HL-60 (cell line): Measurements from ENCODE around the gene DNAH17.

ENCODE experiments used
- DNase-seq, 2 experiments: peaks; one replicate each; pipeline ENCODE4 v3.0.0-alpha.2; 2010 to 2020; ENCODE audit warnings: low read depth in 1 of 2, low spot score in 1 of 2
- H3K27ac ChIP-seq: fragments of 250-450 bp; sonication (Bioruptor Pico); replicated peaks from 2 replicates; pipeline ENCODE4 v1.5.1; 2020; ENCODE audit warnings: mild to moderate bottlenecking, moderate library complexity
- H3K27me3 ChIP-seq: fragments of 250-450 bp; sonication (Bioruptor Pico); 2 replicates; pipeline ENCODE4 v1.5.1; 2021; ENCODE audit warnings: mild to moderate bottlenecking, moderate library complexity; ENCODE audit not compliant: insufficient read depth, poor library complexity, severe bottlenecking
- H3K4me3 ChIP-seq: replicated peaks from 2 replicates; pipeline ENCODE4 v1.5.1; 2011; ENCODE audit warnings: mild to moderate bottlenecking, control low read depth, low read length; ENCODE audit not compliant: insufficient read depth
- GABPA ChIP-seq: IDR thresholded peaks from 2 replicates; pipeline ENCODE4 v1.6.1; 2012; ENCODE audit warnings: low read depth
- POLR2AphosphoS5 ChIP-seq: IDR thresholded peaks from 2 replicates; pipeline ENCODE4 v1.6.1; 2012; ENCODE audit warnings: low read depth
- SPI1 ChIP-seq: IDR thresholded peaks from 2 replicates; pipeline ENCODE4 v1.6.1; 2012; ENCODE audit warnings: low read depth, mild to moderate bottlenecking, borderline replicate concordance
- TF ChIP-seq, protein P1 (sequence below): IDR thresholded peaks from 2 replicates; pipeline ENCODE4 v1.6.1; 2012; ENCODE audit warnings: low read depth; ENCODE audit not compliant: insufficient replicate concordance
- TF ChIP-seq, protein P2 (sequence below): IDR thresholded peaks from one replicate; pipeline ENCODE4 v1.5.1; 2011; ENCODE audit warnings: low read length, control low read depth, inconsistent platforms; ENCODE audit not compliant: insufficient read depth

Gene DNAH17

DNA sequence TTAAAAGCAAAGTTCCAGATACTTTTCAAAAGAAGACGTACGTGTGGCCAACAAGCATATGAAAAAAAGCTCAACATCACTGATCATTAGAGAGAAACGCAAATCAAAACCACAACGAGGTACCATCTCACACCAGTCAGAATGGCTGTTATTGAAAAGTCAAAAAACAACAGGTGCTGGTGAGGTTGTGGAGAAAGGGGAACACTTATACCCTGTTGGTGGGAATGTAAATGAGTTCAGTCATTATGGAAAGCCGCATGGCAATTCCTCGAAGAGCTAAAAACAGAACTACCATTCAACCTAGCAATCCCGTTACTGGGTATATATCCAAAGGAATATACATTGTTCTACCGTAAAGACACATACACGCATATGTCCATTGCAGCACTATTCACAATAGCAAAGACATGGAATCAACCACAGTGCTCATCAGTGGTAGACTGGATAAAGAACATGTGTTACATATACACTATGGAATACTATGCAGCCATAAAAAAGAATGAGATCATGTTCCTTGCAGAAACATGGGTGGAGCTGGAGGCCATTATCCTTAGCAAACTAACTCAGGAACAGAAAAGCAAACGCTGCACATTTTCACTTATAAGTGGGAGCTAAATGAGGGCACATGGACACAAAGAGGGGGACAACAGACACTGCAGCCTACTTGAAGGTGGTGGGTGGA is 31.1 kb upstream of the DNAH17 start:
- Histone ChIP-seq H3K27ac (no peak overlapping the region), H3K4me3 (no peak overlapping the region), H3K27me3 (no peaks in the 10 kb centered on the region)
- DNase-seq = no peak
- TF ChIP-seq SPI1 = no peak
- TF ChIP-seq POLR2AphosphoS5 = no peak
- TF ChIP-seq, protein P1, sequence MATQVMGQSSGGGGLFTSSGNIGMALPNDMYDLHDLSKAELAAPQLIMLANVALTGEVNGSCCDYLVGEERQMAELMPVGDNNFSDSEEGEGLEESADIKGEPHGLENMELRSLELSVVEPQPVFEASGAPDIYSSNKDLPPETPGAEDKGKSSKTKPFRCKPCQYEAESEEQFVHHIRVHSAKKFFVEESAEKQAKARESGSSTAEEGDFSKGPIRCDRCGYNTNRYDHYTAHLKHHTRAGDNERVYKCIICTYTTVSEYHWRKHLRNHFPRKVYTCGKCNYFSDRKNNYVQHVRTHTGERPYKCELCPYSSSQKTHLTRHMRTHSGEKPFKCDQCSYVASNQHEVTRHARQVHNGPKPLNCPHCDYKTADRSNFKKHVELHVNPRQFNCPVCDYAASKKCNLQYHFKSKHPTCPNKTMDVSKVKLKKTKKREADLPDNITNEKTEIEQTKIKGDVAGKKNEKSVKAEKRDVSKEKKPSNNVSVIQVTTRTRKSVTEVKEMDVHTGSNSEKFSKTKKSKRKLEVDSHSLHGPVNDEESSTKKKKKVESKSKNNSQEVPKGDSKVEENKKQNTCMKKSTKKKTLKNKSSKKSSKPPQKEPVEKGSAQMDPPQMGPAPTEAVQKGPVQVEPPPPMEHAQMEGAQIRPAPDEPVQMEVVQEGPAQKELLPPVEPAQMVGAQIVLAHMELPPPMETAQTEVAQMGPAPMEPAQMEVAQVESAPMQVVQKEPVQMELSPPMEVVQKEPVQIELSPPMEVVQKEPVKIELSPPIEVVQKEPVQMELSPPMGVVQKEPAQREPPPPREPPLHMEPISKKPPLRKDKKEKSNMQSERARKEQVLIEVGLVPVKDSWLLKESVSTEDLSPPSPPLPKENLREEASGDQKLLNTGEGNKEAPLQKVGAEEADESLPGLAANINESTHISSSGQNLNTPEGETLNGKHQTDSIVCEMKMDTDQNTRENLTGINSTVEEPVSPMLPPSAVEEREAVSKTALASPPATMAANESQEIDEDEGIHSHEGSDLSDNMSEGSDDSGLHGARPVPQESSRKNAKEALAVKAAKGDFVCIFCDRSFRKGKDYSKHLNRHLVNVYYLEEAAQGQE = no peak
- TF ChIP-seq, protein P2, sequence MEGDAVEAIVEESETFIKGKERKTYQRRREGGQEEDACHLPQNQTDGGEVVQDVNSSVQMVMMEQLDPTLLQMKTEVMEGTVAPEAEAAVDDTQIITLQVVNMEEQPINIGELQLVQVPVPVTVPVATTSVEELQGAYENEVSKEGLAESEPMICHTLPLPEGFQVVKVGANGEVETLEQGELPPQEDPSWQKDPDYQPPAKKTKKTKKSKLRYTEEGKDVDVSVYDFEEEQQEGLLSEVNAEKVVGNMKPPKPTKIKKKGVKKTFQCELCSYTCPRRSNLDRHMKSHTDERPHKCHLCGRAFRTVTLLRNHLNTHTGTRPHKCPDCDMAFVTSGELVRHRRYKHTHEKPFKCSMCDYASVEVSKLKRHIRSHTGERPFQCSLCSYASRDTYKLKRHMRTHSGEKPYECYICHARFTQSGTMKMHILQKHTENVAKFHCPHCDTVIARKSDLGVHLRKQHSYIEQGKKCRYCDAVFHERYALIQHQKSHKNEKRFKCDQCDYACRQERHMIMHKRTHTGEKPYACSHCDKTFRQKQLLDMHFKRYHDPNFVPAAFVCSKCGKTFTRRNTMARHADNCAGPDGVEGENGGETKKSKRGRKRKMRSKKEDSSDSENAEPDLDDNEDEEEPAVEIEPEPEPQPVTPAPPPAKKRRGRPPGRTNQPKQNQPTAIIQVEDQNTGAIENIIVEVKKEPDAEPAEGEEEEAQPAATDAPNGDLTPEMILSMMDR = no peak
- no peak for TF ChIP-seq GABPA

DNA sequence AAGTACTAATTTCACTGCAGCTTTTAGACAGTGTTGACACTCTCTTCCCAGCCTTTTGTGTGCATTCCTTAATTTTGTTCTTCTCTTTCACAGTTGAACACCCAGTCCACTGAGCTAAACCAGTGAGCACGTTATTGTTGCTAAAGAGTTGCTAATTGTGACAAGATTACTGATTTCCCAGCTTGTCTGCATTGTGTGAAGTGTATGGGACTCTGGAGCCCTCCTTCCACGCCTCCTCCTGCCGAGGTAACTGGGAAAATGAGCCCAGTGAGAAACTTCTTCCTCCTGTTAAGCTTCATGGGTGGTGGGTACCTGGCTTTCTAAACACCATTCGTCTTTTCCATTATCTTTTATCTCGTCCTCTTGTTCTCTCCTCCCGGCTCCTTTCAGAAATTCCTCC is 29.8 kb upstream of the DNAH17 start:
- TF ChIP-seq, protein P1 = no peak
- TF ChIP-seq GABPA (no peak), POLR2AphosphoS5 (no peak), SPI1 (no peak)
- TF ChIP-seq, protein P2 = no peak
- no peak overlapping the region for H3K27ac ChIP-seq
- no peak overlapping the region for H3K4me3 ChIP-seq
- DNase-seq = no peak
- H3K27me3 ChIP-seq = no peaks in the 10 kb centered on the region

DNA sequence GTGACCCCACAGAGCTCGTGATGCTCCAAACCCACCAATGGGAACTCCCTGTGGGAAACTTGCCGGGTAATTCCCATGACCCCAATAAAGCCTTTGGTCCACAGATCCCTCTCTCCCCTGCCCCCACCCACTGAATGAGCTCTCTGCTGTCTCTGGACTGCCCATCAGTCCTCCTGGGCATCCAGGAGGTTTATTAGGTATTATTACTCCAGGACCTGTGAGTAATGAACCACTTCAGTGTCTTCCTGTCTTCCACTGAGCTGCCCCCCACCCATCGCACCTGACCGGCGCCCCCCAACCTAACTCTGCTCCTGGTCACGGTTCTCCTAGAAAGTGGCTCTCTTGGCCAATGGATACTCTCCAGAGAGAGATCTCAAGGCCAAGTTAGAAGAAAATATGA is 28.7 kb upstream of the DNAH17 start:
- TF ChIP-seq POLR2AphosphoS5 (no peak), SPI1 (no peak), GABPA (no peak)
- TF ChIP-seq, protein P1 = no peak
- TF ChIP-seq, protein P2 = no peak
- DNase-seq = no peak
- Histone ChIP-seq H3K27me3 (no peaks in the 10 kb centered on the region), H3K4me3 (no peak overlapping the region), H3K27ac (no peak overlapping the region)
